Gastroesophageal sphincter (tissue), 4 donors: Measurements from ENCODE around the gene FOXK2. TPM values are rescaled to one million over a fixed set of nuclear protein-coding genes. Genes with fewer than 3 reads are reported as not detected.

ENCODE experiments used
- ATAC-seq: fragments of 150-250 bp; one replicate; pipeline ENCODE4 v1.9.1; 2016; ENCODE audit warnings: mild to moderate bottlenecking, moderate library complexity
- H3K27ac ChIP-seq, 4 donors: fragments of 200-600 bp; sonication (generic) in 3 of 4; 1 replicate in 3 of 4; 2 replicates in 1 of 4; pipeline ENCODE4 v1.5.1; 2016 to 2019
- H3K27me3 ChIP-seq: fragments of 200-600 bp; sonication (generic); one replicate; pipeline ENCODE4 v1.5.1; 2019
- H3K36me3 ChIP-seq, 2 donors: fragments of 200-600 bp; sonication (generic); one replicate each; pipeline ENCODE4 v1.5.1; 2019; ENCODE audit warnings: control low read depth in 1 of 2
- H3K4me1 ChIP-seq, 3 donors: fragments of 200-600 bp; sonication (generic); 1 replicate in 2 of 3; 2 replicates in 1 of 3; pipeline ENCODE4 v1.5.1; 2016 to 2019; ENCODE audit warnings: control low read depth in 2 of 3
- H3K4me3 ChIP-seq, 2 donors: fragments of 200-600 bp; sonication (generic); one replicate each; pipeline ENCODE4 v1.5.1; 2019; ENCODE audit warnings: mild to moderate bottlenecking in 1 of 2, moderate library complexity in 1 of 2
- H3K9me3 ChIP-seq, 3 donors: fragments of 200-600 bp; sonication (generic); one replicate each; pipeline ENCODE4 v1.5.1; 2017 to 2019; ENCODE audit warnings: control low read depth in 2 of 3
- EP300 ChIP-seq: sonication (generic); formaldehyde crosslinking; IDR thresholded peaks from one replicate; pipeline ENCODE4 v1.6.1; 2017; ENCODE audit warnings: antibody characterized with exemption, mild to moderate bottlenecking
- POLR2A ChIP-seq, 2 donors: fragments of 450-650 bp; IDR thresholded peaks; one replicate each; pipeline ENCODE4 v1.6.1; 2017; ENCODE audit warnings: antibody characterized with exemption in 2 of 2, mild to moderate bottlenecking in 2 of 2, moderate library complexity in 1 of 2
- POLR2AphosphoS5 ChIP-seq: sonication (generic); formaldehyde crosslinking; IDR thresholded peaks from one replicate; pipeline ENCODE4 v1.6.1; 2017; ENCODE audit warnings: antibody characterized with exemption
- WGBS, 2 donors: methylation state at CpG; one replicate each; pipeline ENCODE4 v1.1.5; 2018; ENCODE audit warnings: low coverage in 1 of 2; 5-methylcytosine and 5-hydroxymethylcytosine counted together
- total RNA-seq, 4 donors: library from RNA; depleted of rRNA; stranded (reverse); fragments of >200 nt; gene quantifications; one replicate each; pipeline ENCODE4 v1.1.0, GENCODE V29; 2016
- TF ChIP-seq, protein P1 (sequence below), 4 experiments: fragments of 200-600 bp in 2 of 4; fragments of 450-650 bp in 2 of 4; sonication (generic) in 1 of 4; IDR thresholded peaks; one replicate each; pipeline ENCODE4 v1.5.1; 2017 to 2019; ENCODE audit warnings: antibody characterized with exemption in 4 of 4, mild to moderate bottlenecking in 2 of 4, moderate library complexity in 2 of 4

FOXK2 gene
- total RNA-seq, 4 donors from 2014 or later = 35.1 to 63.4 (median 52.6) TPM

GRCh38 chr17:82565551-82565950 is 46.0 kb downstream of the FOXK2 start:
- H3K4me3 ChIP-seq = no peak overlapping the region
- WGBS, 2 donors = 0 to 7% methylated on average over 1 of the region's 1 CpG
- ATAC-seq = no peak
- H3K27ac ChIP-seq = no peak overlapping the region
- no peaks in the 10 kb centered on the region for H3K9me3 ChIP-seq
- peaks cover 0 to 62% of the 10 kb centered on the region in 2 donors for H3K36me3 ChIP-seq
- H3K4me1 ChIP-seq = peaks cover 0 to 64% (median 7%) of the 10 kb centered on the region in 3 donors
- H3K27me3 ChIP-seq = no peaks in the 10 kb centered on the region
- no peak for TF ChIP-seq EP300
- TF ChIP-seq, protein P1, sequence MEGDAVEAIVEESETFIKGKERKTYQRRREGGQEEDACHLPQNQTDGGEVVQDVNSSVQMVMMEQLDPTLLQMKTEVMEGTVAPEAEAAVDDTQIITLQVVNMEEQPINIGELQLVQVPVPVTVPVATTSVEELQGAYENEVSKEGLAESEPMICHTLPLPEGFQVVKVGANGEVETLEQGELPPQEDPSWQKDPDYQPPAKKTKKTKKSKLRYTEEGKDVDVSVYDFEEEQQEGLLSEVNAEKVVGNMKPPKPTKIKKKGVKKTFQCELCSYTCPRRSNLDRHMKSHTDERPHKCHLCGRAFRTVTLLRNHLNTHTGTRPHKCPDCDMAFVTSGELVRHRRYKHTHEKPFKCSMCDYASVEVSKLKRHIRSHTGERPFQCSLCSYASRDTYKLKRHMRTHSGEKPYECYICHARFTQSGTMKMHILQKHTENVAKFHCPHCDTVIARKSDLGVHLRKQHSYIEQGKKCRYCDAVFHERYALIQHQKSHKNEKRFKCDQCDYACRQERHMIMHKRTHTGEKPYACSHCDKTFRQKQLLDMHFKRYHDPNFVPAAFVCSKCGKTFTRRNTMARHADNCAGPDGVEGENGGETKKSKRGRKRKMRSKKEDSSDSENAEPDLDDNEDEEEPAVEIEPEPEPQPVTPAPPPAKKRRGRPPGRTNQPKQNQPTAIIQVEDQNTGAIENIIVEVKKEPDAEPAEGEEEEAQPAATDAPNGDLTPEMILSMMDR (IDR thresholded peaks at IDR 0.05) = no peak
- no peak for TF ChIP-seq POLR2A (IDR thresholded peaks at IDR 0.05)
- TF ChIP-seq POLR2AphosphoS5 = no peak

DNA sequence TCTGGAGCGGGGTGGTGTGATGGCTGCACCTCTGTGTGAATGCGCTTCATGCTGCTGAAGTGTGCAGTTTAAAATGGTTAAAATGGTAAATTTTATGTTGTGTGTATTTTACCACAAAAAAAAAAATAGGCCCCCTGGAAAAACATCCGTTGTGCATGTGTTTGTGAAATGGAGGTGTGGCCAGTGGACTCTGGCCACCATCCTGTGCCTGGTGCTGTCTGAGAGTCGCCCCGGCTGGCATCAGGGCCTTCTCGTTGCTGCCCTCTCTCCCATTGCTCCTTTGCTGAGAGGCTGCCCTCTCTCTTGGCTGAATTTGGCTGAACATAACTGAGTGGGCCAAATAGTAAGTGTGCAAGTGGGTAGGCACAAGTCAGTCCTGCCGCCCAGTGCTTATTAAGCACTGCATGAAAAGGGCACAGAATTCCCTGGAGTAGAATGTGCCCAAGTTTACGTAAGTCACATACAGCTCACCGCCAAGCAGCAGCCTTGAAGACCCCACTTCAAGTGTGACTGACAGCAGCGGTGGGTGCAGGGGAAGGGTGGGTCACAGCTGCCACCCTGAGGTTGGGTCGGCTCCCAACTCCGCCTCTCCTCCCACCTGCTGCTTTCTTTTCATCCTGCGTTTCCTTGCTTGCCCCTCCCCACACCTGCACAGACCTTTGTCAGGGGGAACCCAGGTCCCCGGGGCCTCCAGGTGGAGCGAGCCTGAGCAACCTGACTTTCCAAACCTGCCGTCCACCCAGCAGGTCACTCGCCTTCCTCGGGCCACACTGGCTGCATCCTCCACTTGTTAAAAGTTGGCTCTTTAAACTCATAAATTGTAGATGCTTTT is 46.8 kb downstream of the FOXK2 start:
- Histone ChIP-seq H3K9me3 (no peaks in the 10 kb centered on the region), H3K36me3 (peaks cover 0 to 70% of the 10 kb centered on the region in 2 donors), H3K27me3 (no peaks in the 10 kb centered on the region), H3K27ac (no peak overlapping the region), H3K4me3 (no peak overlapping the region), H3K4me1 (peaks cover 0 to 58% (median 7%) of the 10 kb centered on the region in 3 donors)
- ATAC-seq = no peak
- whole genome bisulfite sequencing, 2 donors = 74 to 81% methylated on average over 13 to 15 of the region's 18 CpGs
- TF ChIP-seq, protein P1 (IDR thresholded peaks at IDR 0.05) = no peak
- no peak for TF ChIP-seq POLR2AphosphoS5
- no peak for TF ChIP-seq POLR2A (IDR thresholded peaks at IDR 0.05)
- TF ChIP-seq EP300 = no peak

- Histone ChIP-seq H3K27ac (no peak overlapping the region), H3K27me3 (no peaks in the 10 kb centered on the region), H3K4me3 (no peak overlapping the region), H3K4me1 (peaks cover 0 to 48% (median 7%) of the 10 kb centered on the region in 3 donors), H3K9me3 (no peaks in the 10 kb centered on the region), H3K36me3 (peaks cover 0 to 80% of the 10 kb centered on the region in 2 donors)
- no peak for ATAC-seq
- WGBS, 2 donors = 80 to 87% methylated on average over 1 to 11 of the region's 15 CpGs
- no peak for TF ChIP-seq EP300
- TF ChIP-seq POLR2A (IDR thresholded peaks at IDR 0.05) = no peak
- no peak for TF ChIP-seq POLR2AphosphoS5
- TF ChIP-seq, protein P1 (IDR thresholded peaks at IDR 0.05) = no peak
Observed at GRCh38 chr17:82567286-82567685, 47.8 kb downstream of the FOXK2 start.

- Histone ChIP-seq H3K9me3 (no peaks in the 10 kb centered on the region), H3K27me3 (no peaks in the 10 kb centered on the region), H3K36me3 (peaks cover 0 to 93% of the 10 kb centered on the region in 2 donors), H3K4me3 (no peak overlapping the region), H3K27ac (no peak overlapping the region), H3K4me1 (peaks cover 0 to 34% (median 7%) of the 10 kb centered on the region in 3 donors)
- TF ChIP-seq EP300 = no peak
- TF ChIP-seq POLR2AphosphoS5 = no peak
- TF ChIP-seq, protein P1 (IDR thresholded peaks at IDR 0.05) = no peak
- no peak for TF ChIP-seq POLR2A (IDR thresholded peaks at IDR 0.05)
- WGBS, 2 donors = 70 to 85% methylated on average over 10 of the region's 10 CpGs
- no peak for ATAC-seq
Observed at GRCh38 chr17:82568997-82569393, 49.5 kb downstream of the FOXK2 start.

DNA sequence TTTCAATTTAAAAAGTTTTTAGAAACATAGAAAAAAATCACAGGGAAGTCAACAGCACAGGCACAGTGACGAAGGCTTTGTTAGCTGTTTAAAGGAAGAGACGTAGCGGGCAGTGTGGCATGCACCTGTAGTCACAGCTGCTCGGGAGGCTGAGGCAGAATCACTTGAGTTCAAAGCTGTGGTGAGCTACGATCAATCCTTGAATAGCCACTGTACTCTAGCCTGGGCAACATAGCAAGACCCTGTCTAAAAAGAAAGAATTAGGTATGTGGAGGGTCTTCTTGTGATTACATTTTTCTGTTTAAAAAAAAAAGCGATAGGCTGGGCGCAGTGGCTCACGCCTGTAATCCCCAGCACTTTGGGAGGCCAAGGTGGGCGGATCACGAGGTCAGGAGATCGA is 50.1 kb downstream of the FOXK2 start:
- H3K4me1 ChIP-seq = peaks cover 0 to 32% (median 7%) of the 10 kb centered on the region in 3 donors
- TF ChIP-seq POLR2A (IDR thresholded peaks at IDR 0.05) (no peak), POLR2AphosphoS5 (no peak), EP300 (no peak)
- TF ChIP-seq, protein P1 (IDR thresholded peaks at IDR 0.05) = no peak
- peaks cover 0 to 94% of the 10 kb centered on the region in 2 donors for H3K36me3 ChIP-seq
- no peak for ATAC-seq
- no peaks in the 10 kb centered on the region for H3K27me3 ChIP-seq
- no peak overlapping the region for H3K27ac ChIP-seq
- H3K9me3 ChIP-seq = no peaks in the 10 kb centered on the region
- no peak overlapping the region for H3K4me3 ChIP-seq
- WGBS, 2 donors = 77 to 84% methylated on average over 5 to 10 of the region's 11 CpGs
